Measurements from ENCODE around the gene RNU6-8. TPM values are rescaled to one million over a fixed set of nuclear protein-coding genes. Genes with fewer than 3 reads are reported as not detected.

The RNU6-8 gene
- polyA plus RNA-seq, 3 donors from 2014 or later = not detected

DNA sequence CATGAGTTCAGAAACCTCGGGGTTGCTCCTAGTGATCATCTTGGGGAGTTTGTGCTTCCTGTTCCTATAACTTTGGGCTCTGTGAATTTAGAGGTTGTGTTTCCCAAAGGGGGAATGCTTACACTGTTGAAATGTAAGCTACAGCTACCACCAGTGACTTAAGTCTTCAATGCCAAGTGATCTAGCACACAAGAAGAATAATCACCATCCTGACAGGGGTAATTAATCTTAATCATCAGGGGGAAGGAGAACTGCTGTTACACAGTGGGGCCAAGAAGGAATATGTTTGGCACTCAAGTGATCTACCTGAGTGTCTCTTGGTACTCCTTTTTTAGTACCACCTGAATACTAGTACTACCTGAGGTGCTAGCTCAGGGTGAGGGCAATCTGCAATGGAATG lies 36.1 kb downstream of the RNU6-8 start:
- H3K9me3 Mint-ChIP-seq = peaks cover 0 to 3% (median 0%) of the 10 kb centered on the region in 6 donors
- H3K27me3 Mint-ChIP-seq (ENCODE audit: low read depth in 3 of 3) = peaks cover 3 to 4% (median 4%) of the 10 kb centered on the region in 3 donors
- H3K27ac Mint-ChIP-seq = no peak overlapping the region
- no peaks in the 10 kb centered on the region for H3K36me3 Mint-ChIP-seq
- H3K4me1 Mint-ChIP-seq = peaks cover 0 to 1% of the 10 kb centered on the region in 2 donors
- DNase-seq = no peak
- no peak overlapping the region for H3K4me3 Mint-ChIP-seq

DNA sequence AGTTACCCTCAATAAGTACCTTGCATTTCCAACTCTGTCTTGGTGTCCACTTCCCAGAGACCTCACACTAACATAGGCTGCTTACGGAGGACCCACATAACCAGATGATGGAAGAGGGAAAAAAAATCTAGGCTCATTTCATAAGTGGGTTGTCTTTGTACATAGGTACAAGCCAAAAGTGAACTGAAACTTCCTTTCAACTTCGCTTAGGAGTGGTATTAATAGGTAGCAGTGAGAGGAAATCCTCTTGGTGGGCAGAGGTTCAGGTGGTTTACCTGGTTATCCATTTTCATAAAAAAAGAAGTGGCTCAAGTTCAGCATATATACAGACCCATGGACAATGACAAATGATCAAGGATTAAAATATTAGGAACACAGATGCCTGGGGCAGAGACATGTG lies 37.0 kb downstream of the RNU6-8 start:
- H3K9me3 Mint-ChIP-seq = peaks cover 0 to 3% (median 0%) of the 10 kb centered on the region in 6 donors
- no peak overlapping the region for H3K27ac Mint-ChIP-seq
- H3K4me1 Mint-ChIP-seq = peaks cover 0 to 1% of the 10 kb centered on the region in 2 donors
- no peak for DNase-seq
- no peak overlapping the region for H3K4me3 Mint-ChIP-seq
- H3K36me3 Mint-ChIP-seq = peaks cover 0 to 3% (median 0%) of the 10 kb centered on the region in 3 donors
- H3K27me3 Mint-ChIP-seq (ENCODE audit: low read depth in 3 of 3) = peaks cover 3 to 4% (median 4%) of the 10 kb centered on the region in 3 donors

Other genes with a start within 250 kb of the RNU6-8 start
- gene ARHGAP5, start 126.0 kb downstream of the RNU6-8 start, polyA plus RNA-seq = 10 to 100 TPM in 2 of 3 donors, 1 to 10 TPM in 1; 6.8 to 16.9 (median 11.3) TPM
- gene RNU6-7, start 1.2 kb downstream of the RNU6-8 start, polyA plus RNA-seq = not detected
- not detected for gene AKAP6, start 126.0 kb upstream of the RNU6-8 start, polyA plus RNA-seq

Measured in immature natural killer cell (primary cell).